ENCODE results near the gene FYCO1. TPM values are rescaled to one million over a fixed set of nuclear protein-coding genes. Genes with fewer than 3 reads are reported as not detected.
A peak's percentile ranks its signal among the peaks of the same experiment; 100 is the strongest.

Gene FYCO1
- total and polyA plus RNA-seq, 9 of the 15 experiments (the other 6 are each of a cell fraction or from before 2014, with no cell fraction given), result 2.1 to 13.8 (median 7.4) TPM

GRCh38 chr3:45874677-45875346 is 120.8 kb downstream of the FYCO1 start (continued):
- TF ChIP-seq CCAR2 (IDR thresholded peaks at IDR 0.05; ENCODE audit: low read depth, low read length), result no peak
- TF ChIP-seq ZNF133 (CRISPR knock-in tag; IDR thresholded peaks at IDR 0.05), result no peak
- TF ChIP-seq CXXC5 (CRISPR knock-in tag; IDR thresholded peaks at IDR 0.05), result no peak
- no peak for TF ChIP-seq JUNB (CRISPR knock-in tag; conservative IDR thresholded peaks at IDR 0.05)
- no peak for TF ChIP-seq RBM25 (IDR thresholded peaks at IDR 0.05; ENCODE audit: low read depth, low read length, severe bottlenecking)
- no peak for TF ChIP-seq ZNF165 (CRISPR knock-in tag; IDR thresholded peaks at IDR 0.05; ENCODE audit: borderline replicate concordance)
- TF ChIP-seq BRD4 (IDR thresholded peaks at IDR 0.05), result no peak
- no peak for TF ChIP-seq NR4A1 (CRISPR knock-in tag; IDR thresholded peaks at IDR 0.05)
- no peak for TF ChIP-seq NR4A1 (tag; IDR thresholded peaks at IDR 0.05)
- no peak for TF ChIP-seq RBM39 (optimal IDR thresholded peaks at IDR 0.05; ENCODE audit: low read depth, low read length)
- TF ChIP-seq XRCC3 (IDR thresholded peaks at IDR 0.05), result no peak
- TF ChIP-seq, protein P1, sequence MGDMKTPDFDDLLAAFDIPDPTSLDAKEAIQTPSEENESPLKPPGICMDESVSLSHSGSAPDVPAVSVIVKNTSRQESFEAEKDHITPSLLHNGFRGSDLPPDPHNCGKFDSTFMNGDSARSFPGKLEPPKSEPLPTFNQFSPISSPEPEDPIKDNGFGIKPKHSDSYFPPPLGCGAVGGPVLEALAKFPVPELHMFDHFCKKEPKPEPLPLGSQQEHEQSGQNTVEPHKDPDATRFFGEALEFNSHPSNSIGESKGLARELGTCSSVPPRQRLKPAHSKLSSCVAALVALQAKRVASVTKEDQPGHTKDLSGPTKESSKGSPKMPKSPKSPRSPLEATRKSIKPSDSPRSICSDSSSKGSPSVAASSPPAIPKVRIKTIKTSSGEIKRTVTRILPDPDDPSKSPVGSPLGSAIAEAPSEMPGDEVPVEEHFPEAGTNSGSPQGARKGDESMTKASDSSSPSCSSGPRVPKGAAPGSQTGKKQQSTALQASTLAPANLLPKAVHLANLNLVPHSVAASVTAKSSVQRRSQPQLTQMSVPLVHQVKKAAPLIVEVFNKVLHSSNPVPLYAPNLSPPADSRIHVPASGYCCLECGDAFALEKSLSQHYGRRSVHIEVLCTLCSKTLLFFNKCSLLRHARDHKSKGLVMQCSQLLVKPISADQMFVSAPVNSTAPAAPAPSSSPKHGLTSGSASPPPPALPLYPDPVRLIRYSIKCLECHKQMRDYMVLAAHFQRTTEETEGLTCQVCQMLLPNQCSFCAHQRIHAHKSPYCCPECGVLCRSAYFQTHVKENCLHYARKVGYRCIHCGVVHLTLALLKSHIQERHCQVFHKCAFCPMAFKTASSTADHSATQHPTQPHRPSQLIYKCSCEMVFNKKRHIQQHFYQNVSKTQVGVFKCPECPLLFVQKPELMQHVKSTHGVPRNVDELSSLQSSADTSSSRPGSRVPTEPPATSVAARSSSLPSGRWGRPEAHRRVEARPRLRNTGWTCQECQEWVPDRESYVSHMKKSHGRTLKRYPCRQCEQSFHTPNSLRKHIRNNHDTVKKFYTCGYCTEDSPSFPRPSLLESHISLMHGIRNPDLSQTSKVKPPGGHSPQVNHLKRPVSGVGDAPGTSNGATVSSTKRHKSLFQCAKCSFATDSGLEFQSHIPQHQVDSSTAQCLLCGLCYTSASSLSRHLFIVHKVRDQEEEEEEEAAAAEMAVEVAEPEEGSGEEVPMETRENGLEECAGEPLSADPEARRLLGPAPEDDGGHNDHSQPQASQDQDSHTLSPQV (IDR thresholded peaks at IDR 0.05), result 0 out of 2 replicates have a peak, but pooled peaks have one; percentile 16
- TF ChIP-seq ZNF830 (CRISPR knock-in tag; IDR thresholded peaks at IDR 0.05), result no peak
- TF ChIP-seq, protein P2, sequence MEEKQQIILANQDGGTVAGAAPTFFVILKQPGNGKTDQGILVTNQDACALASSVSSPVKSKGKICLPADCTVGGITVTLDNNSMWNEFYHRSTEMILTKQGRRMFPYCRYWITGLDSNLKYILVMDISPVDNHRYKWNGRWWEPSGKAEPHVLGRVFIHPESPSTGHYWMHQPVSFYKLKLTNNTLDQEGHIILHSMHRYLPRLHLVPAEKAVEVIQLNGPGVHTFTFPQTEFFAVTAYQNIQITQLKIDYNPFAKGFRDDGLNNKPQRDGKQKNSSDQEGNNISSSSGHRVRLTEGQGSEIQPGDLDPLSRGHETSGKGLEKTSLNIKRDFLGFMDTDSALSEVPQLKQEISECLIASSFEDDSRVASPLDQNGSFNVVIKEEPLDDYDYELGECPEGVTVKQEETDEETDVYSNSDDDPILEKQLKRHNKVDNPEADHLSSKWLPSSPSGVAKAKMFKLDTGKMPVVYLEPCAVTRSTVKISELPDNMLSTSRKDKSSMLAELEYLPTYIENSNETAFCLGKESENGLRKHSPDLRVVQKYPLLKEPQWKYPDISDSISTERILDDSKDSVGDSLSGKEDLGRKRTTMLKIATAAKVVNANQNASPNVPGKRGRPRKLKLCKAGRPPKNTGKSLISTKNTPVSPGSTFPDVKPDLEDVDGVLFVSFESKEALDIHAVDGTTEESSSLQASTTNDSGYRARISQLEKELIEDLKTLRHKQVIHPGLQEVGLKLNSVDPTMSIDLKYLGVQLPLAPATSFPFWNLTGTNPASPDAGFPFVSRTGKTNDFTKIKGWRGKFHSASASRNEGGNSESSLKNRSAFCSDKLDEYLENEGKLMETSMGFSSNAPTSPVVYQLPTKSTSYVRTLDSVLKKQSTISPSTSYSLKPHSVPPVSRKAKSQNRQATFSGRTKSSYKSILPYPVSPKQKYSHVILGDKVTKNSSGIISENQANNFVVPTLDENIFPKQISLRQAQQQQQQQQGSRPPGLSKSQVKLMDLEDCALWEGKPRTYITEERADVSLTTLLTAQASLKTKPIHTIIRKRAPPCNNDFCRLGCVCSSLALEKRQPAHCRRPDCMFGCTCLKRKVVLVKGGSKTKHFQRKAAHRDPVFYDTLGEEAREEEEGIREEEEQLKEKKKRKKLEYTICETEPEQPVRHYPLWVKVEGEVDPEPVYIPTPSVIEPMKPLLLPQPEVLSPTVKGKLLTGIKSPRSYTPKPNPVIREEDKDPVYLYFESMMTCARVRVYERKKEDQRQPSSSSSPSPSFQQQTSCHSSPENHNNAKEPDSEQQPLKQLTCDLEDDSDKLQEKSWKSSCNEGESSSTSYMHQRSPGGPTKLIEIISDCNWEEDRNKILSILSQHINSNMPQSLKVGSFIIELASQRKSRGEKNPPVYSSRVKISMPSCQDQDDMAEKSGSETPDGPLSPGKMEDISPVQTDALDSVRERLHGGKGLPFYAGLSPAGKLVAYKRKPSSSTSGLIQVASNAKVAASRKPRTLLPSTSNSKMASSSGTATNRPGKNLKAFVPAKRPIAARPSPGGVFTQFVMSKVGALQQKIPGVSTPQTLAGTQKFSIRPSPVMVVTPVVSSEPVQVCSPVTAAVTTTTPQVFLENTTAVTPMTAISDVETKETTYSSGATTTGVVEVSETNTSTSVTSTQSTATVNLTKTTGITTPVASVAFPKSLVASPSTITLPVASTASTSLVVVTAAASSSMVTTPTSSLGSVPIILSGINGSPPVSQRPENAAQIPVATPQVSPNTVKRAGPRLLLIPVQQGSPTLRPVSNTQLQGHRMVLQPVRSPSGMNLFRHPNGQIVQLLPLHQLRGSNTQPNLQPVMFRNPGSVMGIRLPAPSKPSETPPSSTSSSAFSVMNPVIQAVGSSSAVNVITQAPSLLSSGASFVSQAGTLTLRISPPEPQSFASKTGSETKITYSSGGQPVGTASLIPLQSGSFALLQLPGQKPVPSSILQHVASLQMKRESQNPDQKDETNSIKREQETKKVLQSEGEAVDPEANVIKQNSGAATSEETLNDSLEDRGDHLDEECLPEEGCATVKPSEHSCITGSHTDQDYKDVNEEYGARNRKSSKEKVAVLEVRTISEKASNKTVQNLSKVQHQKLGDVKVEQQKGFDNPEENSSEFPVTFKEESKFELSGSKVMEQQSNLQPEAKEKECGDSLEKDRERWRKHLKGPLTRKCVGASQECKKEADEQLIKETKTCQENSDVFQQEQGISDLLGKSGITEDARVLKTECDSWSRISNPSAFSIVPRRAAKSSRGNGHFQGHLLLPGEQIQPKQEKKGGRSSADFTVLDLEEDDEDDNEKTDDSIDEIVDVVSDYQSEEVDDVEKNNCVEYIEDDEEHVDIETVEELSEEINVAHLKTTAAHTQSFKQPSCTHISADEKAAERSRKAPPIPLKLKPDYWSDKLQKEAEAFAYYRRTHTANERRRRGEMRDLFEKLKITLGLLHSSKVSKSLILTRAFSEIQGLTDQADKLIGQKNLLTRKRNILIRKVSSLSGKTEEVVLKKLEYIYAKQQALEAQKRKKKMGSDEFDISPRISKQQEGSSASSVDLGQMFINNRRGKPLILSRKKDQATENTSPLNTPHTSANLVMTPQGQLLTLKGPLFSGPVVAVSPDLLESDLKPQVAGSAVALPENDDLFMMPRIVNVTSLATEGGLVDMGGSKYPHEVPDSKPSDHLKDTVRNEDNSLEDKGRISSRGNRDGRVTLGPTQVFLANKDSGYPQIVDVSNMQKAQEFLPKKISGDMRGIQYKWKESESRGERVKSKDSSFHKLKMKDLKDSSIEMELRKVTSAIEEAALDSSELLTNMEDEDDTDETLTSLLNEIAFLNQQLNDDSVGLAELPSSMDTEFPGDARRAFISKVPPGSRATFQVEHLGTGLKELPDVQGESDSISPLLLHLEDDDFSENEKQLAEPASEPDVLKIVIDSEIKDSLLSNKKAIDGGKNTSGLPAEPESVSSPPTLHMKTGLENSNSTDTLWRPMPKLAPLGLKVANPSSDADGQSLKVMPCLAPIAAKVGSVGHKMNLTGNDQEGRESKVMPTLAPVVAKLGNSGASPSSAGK (IDR thresholded peaks at IDR 0.05), result peak; percentile 32; the same call in 1 of the 2 replicates

All from K562 (cell line).